WTC11 (cell line): ENCODE measurements around the gene KRTAP24-1. TPM values are rescaled to one million over a fixed set of nuclear protein-coding genes. Genes with fewer than 3 reads are reported as not detected.

Source experiments
- ATAC-seq: fragments of 200-7000 bp; cut with Tn5 transposase; 2 replicates; pipeline ENCODE4 v1.10.0; 2021; ENCODE audit warnings: mild to moderate bottlenecking, moderate library complexity
- CTCF ChIA-PET: fragments of 300-600 bp; sonication (Branson Sonifier 250); formaldehyde crosslinking; loops from one replicate; lab custom pipeline; 2021; ENCODE audit warnings: antibody characterized with exemption; lab: Charles Lee
- POLR2A ChIA-PET: fragments of 350-600 bp; sonication (Branson Sonifier 250); formaldehyde crosslinking; loops from one replicate; lab custom pipeline; 2021; ENCODE audit warnings: antibody characterized with exemption; lab: Charles Lee
- DNase-seq: peaks from one replicate; pipeline ENCODE4 v3.0.0; 2021; ENCODE audit warnings: low spot score
- H3K27ac Mint-ChIP-seq: 2 replicates; pipeline ENCODE4 v1.8.0; 2021; ENCODE audit warnings: mixed read lengths
- H3K27me3 Mint-ChIP-seq: 2 replicates; pipeline ENCODE4 v1.8.0; 2021; ENCODE audit warnings: low read depth, mild to moderate bottlenecking, moderate library complexity, mixed read lengths
- H3K36me3 Mint-ChIP-seq: 2 replicates; pipeline ENCODE4 v1.8.0; 2021; ENCODE audit warnings: mixed read lengths
- H3K4me1 Mint-ChIP-seq: 2 replicates; pipeline ENCODE4 v1.8.0; 2022; ENCODE audit warnings: mixed read lengths
- H3K4me3 Mint-ChIP-seq: 2 replicates; pipeline ENCODE4 v1.8.0; 2021; ENCODE audit warnings: mild to moderate bottlenecking, moderate library complexity, mixed read lengths
- H3K9me3 Mint-ChIP-seq: 2 replicates; pipeline ENCODE4 v1.8.0; 2021; ENCODE audit warnings: mixed read lengths
- ATF2 ChIP-seq: sonication (generic); formaldehyde crosslinking; IDR thresholded peaks from 2 replicates; pipeline ENCODE4 v1.8.1; 2022; ENCODE audit warnings: low read depth, missing genetic modification reagents, borderline replicate concordance
- CDX4 ChIP-seq: fragments of 250-450 bp; sonication (Bioruptor Pico); IDR thresholded peaks from 2 replicates; pipeline ENCODE4 v1.9.0; 2021; ENCODE audit warnings: moderate library complexity, mild to moderate bottlenecking, inconsistent platforms, borderline replicate concordance
- ESRRA ChIP-seq: sonication (generic); formaldehyde crosslinking; IDR thresholded peaks from 2 replicates; pipeline ENCODE4 v1.8.1; 2022; ENCODE audit warnings: mild to moderate bottlenecking, missing genetic modification reagents, borderline replicate concordance
- IRF1 ChIP-seq: sonication (generic); formaldehyde crosslinking; IDR thresholded peaks from 2 replicates; pipeline ENCODE4 v1.8.0; 2023; ENCODE audit warnings: missing genetic modification reagents
- NFE2L1 ChIP-seq: sonication (generic); formaldehyde crosslinking; IDR thresholded peaks from 2 replicates; pipeline ENCODE4 v1.8.1; 2023; ENCODE audit warnings: missing genetic modification reagents
- NFYB ChIP-seq: sonication (generic); formaldehyde crosslinking; conservative IDR thresholded peaks from 2 replicates; pipeline ENCODE4 v1.8.0; 2022; ENCODE audit warnings: low read depth, missing genetic modification reagents
- PRRX2 ChIP-seq: fragments of 250-450 bp; sonication (Bioruptor Pico); IDR thresholded peaks from 2 replicates; pipeline ENCODE4 v1.8.0; 2021; ENCODE audit warnings: mild to moderate bottlenecking
- SMAD4 ChIP-seq: sonication (generic); formaldehyde crosslinking; IDR thresholded peaks from 2 replicates; pipeline ENCODE4 v1.8.0; 2022; ENCODE audit warnings: mild to moderate bottlenecking, missing genetic modification reagents
- TEAD1 ChIP-seq: sonication (generic); formaldehyde crosslinking; IDR thresholded peaks from 2 replicates; pipeline ENCODE4 v1.8.0; 2022; ENCODE audit warnings: mild to moderate bottlenecking, missing genetic modification reagents
- USF1 ChIP-seq: sonication (generic); formaldehyde crosslinking; IDR thresholded peaks from 2 replicates; pipeline ENCODE4 v1.8.0; 2022; ENCODE audit warnings: mild to moderate bottlenecking, missing genetic modification reagents
- ZNF138 ChIP-seq: sonication (generic); formaldehyde crosslinking; conservative IDR thresholded peaks from 2 replicates; pipeline ENCODE4 v1.8.1; 2022; ENCODE audit warnings: mild to moderate bottlenecking, moderate library complexity, missing genetic modification reagents
- total RNA-seq: library from RNA; stranded (reverse); gene quantifications from 3 replicates; pipeline ENCODE4 v1.2.3, GENCODE V29; 2021
- TF ChIP-seq, protein P1 (sequence below): sonication (generic); formaldehyde crosslinking; IDR thresholded peaks from 2 replicates; pipeline ENCODE4 v1.8.1; 2023; ENCODE audit warnings: mild to moderate bottlenecking, missing genetic modification reagents
- TF ChIP-seq, protein P2 (sequence below): sonication (generic); formaldehyde crosslinking; conservative IDR thresholded peaks from 2 replicates; pipeline ENCODE4 v1.8.1; 2023; ENCODE audit warnings: mild to moderate bottlenecking, low read depth, missing genetic modification reagents, moderate library complexity
- TF ChIP-seq, protein P3 (sequence below): sonication (generic); formaldehyde crosslinking; IDR thresholded peaks from 2 replicates; pipeline ENCODE4 v1.8.1; 2022; ENCODE audit warnings: missing genetic modification reagents, borderline replicate concordance
- TF ChIP-seq, protein P4 (sequence below): fragments of 250-450 bp; sonication (Bioruptor Pico); IDR thresholded peaks from 2 replicates; pipeline ENCODE4 v1.9.0; 2021; ENCODE audit warnings: mild to moderate bottlenecking, borderline replicate concordance

Gene KRTAP24-1
- total RNA-seq, 1 experiment from 2014 or later: not detected

DNA sequence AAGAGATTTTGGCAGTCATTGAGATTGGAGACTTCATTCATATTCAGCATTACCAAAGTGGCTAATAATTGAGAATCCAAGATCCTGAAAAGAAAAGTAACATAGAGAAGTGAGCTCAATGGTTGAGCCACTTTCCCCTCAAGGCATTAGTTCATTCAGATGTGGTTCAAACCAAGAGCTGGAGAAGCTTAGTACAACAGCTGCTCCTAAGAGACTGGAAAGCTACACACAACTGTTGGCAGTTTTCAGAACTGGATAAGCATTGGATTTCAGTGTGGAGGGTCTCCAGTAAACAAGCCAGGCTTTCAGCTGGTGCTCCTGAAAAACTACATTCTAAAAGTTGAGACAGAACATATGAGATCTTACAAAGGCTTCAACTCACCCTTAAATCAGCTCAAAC, 37.7 kb downstream of the KRTAP24-1 start:
- H3K4me1 Mint-ChIP-seq: no peaks in the 10 kb centered on the region
- ChIA-PET POLR2A (interaction anchor here (0.6 kb wide), 1 partner anchor 1793 kb away, joined by 3 read pairs; no protein-coding TSS in a partner anchor), CTCF (interaction anchor here (1.1 to 2.1 kb wide), 4 partner anchors 9 to 306 kb away, joined by 3 to 11 read pairs (median 3); no protein-coding TSS in a partner anchor)
- no peak for TF ChIP-seq NFYB (CRISPR knock-in tag)
- no peaks in the 10 kb centered on the region for H3K36me3 Mint-ChIP-seq
- no peaks in the 10 kb centered on the region for H3K9me3 Mint-ChIP-seq
- DNase-seq (no peak), ATAC-seq (no peak)
- no peaks in the 10 kb centered on the region for H3K27me3 Mint-ChIP-seq
- no peak overlapping the region for H3K4me3 Mint-ChIP-seq
- no peak overlapping the region for H3K27ac Mint-ChIP-seq

DNA sequence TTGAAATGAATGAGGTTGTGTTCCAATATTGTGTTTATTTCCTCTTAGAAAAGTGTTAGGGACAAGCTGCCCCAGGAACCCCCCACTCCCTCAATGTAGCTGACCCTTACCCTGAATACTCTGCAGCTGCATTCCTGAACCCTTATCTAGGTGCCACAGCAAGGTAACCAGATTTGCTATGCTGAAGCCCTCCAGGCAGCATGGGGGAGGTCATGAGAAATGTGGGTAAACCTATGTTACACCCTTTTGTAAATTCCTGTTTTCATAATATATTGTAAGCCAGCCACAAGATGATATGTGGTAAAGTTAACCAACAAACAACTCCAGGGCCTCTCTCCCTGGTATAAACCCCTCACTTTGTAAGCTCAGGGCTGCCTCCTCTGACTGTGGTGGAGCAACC, 39.1 kb downstream of the KRTAP24-1 start:
- no peaks in the 10 kb centered on the region for H3K9me3 Mint-ChIP-seq
- H3K27ac Mint-ChIP-seq: no peak overlapping the region
- DNase-seq (no peak), ATAC-seq (no peak)
- ChIA-PET CTCF (interaction anchor here (0.5 to 2.1 kb wide), 6 partner anchors 13 to 347 kb away, joined by 3 to 11 read pairs (median 4); no protein-coding TSS in a partner anchor), POLR2A (no interaction called here)
- H3K27me3 Mint-ChIP-seq: no peaks in the 10 kb centered on the region
- H3K4me1 Mint-ChIP-seq: no peaks in the 10 kb centered on the region
- no peaks in the 10 kb centered on the region for H3K36me3 Mint-ChIP-seq
- TF ChIP-seq IRF1 (CRISPR knock-in tag): no peak
- TF ChIP-seq, protein P1, sequence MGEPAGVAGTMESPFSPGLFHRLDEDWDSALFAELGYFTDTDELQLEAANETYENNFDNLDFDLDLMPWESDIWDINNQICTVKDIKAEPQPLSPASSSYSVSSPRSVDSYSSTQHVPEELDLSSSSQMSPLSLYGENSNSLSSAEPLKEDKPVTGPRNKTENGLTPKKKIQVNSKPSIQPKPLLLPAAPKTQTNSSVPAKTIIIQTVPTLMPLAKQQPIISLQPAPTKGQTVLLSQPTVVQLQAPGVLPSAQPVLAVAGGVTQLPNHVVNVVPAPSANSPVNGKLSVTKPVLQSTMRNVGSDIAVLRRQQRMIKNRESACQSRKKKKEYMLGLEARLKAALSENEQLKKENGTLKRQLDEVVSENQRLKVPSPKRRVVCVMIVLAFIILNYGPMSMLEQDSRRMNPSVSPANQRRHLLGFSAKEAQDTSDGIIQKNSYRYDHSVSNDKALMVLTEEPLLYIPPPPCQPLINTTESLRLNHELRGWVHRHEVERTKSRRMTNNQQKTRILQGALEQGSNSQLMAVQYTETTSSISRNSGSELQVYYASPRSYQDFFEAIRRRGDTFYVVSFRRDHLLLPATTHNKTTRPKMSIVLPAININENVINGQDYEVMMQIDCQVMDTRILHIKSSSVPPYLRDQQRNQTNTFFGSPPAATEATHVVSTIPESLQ (CRISPR knock-in tag): no peak
- H3K4me3 Mint-ChIP-seq: no peak overlapping the region

DNA sequence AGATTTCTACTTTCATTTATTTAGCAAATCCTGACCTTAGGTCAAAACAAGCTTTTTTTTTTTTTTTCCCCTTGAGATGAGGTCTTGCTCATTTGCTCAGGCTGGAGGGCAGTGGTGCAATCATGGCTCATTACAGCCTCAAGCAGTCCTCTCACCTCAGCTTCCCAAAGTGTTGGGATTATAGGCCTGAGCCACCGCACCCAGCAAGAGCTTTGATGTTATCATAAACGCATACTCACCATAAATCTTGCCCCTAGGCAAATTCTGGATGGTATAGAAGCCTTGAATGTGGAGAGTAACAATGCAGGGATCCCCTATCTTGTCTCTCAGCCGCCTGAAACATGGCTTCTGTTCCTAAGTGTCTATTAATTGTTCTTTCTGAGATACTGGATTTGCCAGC, 42.1 kb downstream of the KRTAP24-1 start:
- POLR2A ChIA-PET: no interaction called here
- Mint-ChIP-seq H3K9me3 (0 out of 2 replicates have a peak, but pooled peaks cover 4% of the 10 kb centered on the region), H3K27me3 (no peaks in the 10 kb centered on the region), H3K4me1 (no peaks in the 10 kb centered on the region), H3K4me3 (no peak overlapping the region), H3K27ac (no peak overlapping the region), H3K36me3 (no peaks in the 10 kb centered on the region)
- no peak for ATAC-seq
- no peak for DNase-seq
- CTCF ChIA-PET: interaction anchor here (1.0 kb wide), 1 partner anchor 28 kb away, joined by 3 read pairs; no protein-coding TSS in a partner anchor
- TF ChIP-seq, protein P2, sequence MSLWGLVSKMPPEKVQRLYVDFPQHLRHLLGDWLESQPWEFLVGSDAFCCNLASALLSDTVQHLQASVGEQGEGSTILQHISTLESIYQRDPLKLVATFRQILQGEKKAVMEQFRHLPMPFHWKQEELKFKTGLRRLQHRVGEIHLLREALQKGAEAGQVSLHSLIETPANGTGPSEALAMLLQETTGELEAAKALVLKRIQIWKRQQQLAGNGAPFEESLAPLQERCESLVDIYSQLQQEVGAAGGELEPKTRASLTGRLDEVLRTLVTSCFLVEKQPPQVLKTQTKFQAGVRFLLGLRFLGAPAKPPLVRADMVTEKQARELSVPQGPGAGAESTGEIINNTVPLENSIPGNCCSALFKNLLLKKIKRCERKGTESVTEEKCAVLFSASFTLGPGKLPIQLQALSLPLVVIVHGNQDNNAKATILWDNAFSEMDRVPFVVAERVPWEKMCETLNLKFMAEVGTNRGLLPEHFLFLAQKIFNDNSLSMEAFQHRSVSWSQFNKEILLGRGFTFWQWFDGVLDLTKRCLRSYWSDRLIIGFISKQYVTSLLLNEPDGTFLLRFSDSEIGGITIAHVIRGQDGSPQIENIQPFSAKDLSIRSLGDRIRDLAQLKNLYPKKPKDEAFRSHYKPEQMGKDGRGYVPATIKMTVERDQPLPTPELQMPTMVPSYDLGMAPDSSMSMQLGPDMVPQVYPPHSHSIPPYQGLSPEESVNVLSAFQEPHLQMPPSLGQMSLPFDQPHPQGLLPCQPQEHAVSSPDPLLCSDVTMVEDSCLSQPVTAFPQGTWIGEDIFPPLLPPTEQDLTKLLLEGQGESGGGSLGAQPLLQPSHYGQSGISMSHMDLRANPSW (CRISPR knock-in tag): no peak
- TF ChIP-seq ZNF138 (no peak), NFE2L1 (no peak), TEAD1 (CRISPR knock-in tag) (no peak), IRF1 (CRISPR knock-in tag) (no peak), SMAD4 (no peak), ESRRA (CRISPR knock-in tag) (no peak), ATF2 (CRISPR knock-in tag) (no peak), PRRX2 (CRISPR knock-in tag) (no peak), USF1 (no peak), CDX4 (CRISPR knock-in tag) (no peak)
- TF ChIP-seq, protein P3, sequence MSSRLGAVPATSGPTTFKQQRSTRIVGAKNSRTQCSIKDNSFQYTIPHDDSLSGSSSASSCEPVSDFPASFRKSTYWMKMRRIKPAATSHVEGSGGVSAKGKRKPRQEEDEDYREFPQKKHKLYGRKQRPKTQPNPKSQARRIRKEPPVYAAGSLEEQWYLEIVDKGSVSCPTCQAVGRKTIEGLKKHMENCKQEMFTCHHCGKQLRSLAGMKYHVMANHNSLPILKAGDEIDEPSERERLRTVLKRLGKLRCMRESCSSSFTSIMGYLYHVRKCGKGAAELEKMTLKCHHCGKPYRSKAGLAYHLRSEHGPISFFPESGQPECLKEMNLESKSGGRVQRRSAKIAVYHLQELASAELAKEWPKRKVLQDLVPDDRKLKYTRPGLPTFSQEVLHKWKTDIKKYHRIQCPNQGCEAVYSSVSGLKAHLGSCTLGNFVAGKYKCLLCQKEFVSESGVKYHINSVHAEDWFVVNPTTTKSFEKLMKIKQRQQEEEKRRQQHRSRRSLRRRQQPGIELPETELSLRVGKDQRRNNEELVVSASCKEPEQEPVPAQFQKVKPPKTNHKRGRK (CRISPR knock-in tag): no peak
- TF ChIP-seq, protein P4, sequence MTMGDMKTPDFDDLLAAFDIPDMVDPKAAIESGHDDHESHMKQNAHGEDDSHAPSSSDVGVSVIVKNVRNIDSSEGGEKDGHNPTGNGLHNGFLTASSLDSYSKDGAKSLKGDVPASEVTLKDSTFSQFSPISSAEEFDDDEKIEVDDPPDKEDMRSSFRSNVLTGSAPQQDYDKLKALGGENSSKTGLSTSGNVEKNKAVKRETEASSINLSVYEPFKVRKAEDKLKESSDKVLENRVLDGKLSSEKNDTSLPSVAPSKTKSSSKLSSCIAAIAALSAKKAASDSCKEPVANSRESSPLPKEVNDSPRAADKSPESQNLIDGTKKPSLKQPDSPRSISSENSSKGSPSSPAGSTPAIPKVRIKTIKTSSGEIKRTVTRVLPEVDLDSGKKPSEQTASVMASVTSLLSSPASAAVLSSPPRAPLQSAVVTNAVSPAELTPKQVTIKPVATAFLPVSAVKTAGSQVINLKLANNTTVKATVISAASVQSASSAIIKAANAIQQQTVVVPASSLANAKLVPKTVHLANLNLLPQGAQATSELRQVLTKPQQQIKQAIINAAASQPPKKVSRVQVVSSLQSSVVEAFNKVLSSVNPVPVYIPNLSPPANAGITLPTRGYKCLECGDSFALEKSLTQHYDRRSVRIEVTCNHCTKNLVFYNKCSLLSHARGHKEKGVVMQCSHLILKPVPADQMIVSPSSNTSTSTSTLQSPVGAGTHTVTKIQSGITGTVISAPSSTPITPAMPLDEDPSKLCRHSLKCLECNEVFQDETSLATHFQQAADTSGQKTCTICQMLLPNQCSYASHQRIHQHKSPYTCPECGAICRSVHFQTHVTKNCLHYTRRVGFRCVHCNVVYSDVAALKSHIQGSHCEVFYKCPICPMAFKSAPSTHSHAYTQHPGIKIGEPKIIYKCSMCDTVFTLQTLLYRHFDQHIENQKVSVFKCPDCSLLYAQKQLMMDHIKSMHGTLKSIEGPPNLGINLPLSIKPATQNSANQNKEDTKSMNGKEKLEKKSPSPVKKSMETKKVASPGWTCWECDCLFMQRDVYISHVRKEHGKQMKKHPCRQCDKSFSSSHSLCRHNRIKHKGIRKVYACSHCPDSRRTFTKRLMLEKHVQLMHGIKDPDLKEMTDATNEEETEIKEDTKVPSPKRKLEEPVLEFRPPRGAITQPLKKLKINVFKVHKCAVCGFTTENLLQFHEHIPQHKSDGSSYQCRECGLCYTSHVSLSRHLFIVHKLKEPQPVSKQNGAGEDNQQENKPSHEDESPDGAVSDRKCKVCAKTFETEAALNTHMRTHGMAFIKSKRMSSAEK (CRISPR knock-in tag): no peak
